NCI-H510A (cell line): Measurements from ENCODE around the gene GPA33.

ENCODE experiments used
- DNase-seq: peaks from one replicate; lab custom pipeline; 2025; lab: John Stamatoyannopoulos, UW

GPA33 gene

DNA sequence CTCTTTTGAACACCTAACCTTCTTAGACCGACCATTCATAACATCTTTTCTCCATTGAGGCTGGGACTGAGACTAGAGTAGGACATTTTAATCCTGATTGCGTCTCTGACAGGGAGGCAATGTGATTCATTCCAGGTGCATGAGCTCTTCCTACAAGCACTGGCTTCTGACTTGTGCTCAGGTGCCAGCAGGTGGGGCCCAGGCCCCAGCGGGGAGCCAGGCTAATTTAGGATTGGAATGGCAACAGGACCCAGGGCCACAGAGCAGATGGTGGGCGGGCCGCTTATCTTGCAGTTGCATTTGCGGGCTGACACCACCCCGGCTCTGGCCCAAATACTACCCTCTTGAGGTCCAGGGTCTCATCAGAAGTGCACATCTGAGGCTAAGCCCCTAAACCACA is 4.1 kb downstream of the GPA33 start:
- DNase-seq = no peak

- DNase-seq = no peak
Measured at GRCh38 chr1:167084757-167085156, 5.4 kb downstream of the GPA33 start.

DNA sequence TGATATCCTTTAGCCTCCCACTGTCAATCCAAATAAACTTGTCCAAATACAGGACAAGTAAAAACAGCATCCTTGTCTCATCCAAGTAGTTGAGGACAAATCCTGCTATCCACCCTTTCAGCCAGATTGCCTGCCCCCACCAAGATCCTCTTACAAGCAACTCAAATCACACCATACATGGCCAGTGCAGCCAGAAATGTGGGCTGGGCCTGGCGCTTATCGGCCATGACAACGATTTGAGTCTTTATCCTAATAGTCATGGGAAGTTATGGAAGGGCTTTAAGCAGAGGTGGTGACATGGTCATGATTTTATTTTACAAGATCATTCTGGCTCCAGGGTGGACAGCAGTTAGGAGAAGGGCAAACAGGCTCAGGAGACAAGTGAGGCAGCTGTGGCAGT is 6.3 kb downstream of the GPA33 start:
- DNase-seq = no peak

DNA sequence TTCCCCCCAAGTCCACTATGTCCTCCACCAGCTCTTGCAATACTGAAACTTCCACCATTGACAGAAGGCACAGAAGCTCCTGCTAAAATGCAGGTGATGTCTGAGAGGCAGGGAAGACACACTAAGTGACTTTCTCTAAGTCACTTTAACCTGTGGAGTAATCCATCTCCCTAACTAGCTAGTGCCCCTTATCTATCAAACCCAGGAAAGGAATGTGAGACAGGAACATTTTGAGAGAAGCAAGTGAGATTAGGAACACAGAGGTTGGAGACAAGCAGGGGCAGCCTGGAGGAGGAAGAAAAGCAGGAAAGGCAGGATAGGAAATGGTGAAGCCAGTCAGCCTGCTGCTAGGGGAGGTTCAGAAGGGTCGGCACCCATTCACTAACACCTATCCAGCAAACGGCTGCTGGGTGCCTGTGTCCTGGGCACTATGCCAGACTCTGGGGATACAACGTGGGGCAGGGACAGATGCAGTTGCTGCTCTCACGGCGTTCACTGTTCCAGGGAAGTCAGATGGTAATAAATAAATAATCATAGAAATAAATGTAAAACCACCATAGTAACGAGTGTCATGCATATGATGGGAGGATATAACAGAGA is 7.0 kb downstream of the GPA33 start:
- no peak for DNase-seq

GRCh38 chr1:167082511-167083027 is 7.6 kb downstream of the GPA33 start:
- DNase-seq = no peak

DNA sequence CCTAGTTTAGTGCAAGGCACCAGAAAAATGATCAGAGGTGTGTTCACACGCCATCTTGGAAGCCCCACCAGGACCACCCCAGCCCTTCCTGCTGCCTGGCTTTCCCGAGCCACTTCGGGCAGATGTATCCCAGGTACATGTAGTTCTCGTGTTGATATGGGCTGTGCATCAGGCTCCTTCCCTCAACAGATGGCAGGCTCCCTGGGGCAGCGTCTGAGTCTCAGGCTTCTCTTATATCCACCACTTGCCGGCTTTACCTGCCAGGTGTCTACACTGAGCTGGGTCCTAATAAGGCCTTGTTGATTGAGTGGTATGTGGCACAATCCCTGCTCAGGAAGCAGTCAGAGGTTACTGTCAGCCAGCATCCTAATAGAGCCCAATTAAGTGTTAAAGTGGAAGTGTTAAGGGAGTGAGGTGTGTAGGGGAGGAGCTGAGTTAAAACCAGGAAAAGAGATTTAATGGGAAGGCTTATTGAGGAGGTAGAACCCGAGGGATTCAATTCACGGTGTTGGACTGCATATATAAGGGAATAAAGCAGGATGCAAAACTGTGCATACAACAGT is 8.5 kb downstream of the GPA33 start:
- DNase-seq = peak; percentile 25

DNA sequence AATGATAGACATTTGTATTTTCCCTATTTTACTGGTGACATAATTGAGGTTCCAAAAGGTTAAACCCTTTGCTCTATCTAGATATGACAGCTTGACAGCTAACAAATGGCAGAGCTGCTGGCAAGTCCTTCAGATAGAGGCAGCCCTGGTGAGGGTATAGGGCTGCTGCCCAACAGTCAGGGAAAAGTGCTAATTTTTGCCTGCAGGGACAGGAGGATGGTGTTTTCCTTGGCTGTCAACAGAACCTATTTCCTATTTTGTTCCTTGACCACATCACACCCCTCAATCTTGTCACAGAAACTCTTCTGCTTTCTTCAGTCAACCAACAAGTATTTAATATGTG is 12.3 kb downstream of the GPA33 start:
- no peak for DNase-seq

GRCh38 chr1:167077128-167077867 is 12.9 kb downstream of the GPA33 start:
- DNase-seq = no peak

DNA sequence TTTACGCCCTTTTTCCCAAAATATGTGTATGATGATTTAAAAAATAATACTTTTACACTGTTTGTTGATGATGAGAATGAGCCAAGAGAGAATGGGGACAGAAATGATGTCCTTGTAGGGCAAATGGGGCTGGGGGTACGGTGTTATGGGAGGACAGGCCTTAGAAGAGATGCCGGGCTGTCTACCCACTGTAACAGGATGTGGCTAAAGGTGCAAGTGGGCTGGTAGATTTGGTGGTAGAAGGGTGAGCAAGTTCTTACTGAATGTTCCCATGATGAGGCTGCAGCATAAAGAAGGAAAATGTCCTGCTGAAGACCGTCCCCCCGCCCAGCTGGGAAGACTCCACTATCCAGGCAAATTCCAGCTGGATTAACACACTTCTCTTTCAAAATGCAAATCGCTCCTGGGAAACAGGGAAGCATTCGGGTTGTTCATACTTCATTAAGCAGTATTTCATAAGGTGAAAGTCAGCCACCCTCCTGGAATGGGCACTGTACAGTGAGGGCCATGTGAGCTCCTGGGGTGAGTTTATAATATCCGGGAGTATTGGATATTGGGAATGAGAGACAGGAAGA is 14.0 kb downstream of the GPA33 start:
- no peak for DNase-seq

DNA sequence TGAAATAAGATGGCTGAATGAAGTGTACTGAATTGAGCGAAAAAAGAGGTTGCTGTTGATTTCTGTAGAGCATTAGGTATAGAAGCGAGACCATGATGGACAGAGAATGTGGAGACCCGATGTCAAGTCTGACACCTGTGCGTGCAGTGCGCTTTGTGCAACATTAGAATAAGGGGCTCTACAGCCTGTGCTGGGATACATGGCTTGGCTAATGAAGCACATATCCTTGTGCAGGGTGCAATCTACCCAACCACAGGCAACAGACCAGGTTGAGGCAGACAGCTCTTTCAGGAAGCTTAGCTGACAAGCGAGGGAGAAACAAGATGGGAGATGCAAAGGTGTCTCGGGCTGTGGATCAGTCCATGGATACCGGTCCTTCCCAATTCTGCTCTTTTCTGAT is 18.9 kb downstream of the GPA33 start:
- DNase-seq = no peak

- no peak for DNase-seq
Measured at GRCh38 chr1:167068761-167069160, 21.4 kb downstream of the GPA33 start.

- no peak for DNase-seq
Measured at GRCh38 chr1:167067904-167068303, 22.3 kb downstream of the GPA33 start.

- peak; percentile 25 for DNase-seq
Measured at GRCh38 chr1:167066333-167067122, 23.6 kb downstream of the GPA33 start.

- DNase-seq = no peak
Measured at GRCh38 chr1:167065471-167065870, 24.7 kb downstream of the GPA33 start.

DNA sequence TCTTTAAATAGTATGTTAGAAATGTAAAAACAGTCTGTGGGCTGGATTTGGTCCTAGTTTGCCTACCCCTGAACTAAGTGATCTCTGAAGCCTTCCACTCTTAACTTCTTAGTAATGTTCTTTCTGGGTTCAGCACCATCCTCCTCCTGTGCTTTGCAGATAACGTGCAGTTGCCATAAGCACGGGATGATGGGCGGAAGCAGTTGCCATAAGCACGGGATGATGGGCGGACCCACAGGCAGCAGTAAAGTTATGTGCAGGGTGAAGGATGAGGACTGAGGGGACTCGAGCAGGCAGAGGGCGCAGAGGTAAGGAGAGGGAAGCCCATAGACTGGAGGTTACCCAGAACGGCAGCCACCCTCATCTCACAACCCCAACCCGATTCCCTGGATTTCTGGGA is 25.6 kb downstream of the GPA33 start:
- DNase-seq = no peak

DNA sequence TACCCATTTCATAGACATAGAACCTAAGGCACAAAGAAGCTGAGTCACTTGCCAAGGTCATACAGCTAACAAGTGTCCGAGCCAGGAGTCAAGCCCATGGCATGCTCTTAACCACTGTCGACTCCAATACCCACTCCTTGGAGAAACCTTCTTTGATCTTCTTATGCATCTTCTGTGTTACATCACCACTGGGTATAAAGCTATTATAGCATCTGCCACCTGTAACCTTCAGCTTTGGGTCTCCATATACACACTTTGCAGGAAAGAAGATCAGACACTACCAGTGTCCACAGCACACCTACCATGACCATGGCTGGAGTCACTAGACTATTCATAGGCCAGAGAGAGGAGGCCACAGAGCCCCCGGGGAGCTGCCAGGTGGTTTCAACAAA is 29.1 kb downstream of the GPA33 start:
- no peak for DNase-seq

DNA sequence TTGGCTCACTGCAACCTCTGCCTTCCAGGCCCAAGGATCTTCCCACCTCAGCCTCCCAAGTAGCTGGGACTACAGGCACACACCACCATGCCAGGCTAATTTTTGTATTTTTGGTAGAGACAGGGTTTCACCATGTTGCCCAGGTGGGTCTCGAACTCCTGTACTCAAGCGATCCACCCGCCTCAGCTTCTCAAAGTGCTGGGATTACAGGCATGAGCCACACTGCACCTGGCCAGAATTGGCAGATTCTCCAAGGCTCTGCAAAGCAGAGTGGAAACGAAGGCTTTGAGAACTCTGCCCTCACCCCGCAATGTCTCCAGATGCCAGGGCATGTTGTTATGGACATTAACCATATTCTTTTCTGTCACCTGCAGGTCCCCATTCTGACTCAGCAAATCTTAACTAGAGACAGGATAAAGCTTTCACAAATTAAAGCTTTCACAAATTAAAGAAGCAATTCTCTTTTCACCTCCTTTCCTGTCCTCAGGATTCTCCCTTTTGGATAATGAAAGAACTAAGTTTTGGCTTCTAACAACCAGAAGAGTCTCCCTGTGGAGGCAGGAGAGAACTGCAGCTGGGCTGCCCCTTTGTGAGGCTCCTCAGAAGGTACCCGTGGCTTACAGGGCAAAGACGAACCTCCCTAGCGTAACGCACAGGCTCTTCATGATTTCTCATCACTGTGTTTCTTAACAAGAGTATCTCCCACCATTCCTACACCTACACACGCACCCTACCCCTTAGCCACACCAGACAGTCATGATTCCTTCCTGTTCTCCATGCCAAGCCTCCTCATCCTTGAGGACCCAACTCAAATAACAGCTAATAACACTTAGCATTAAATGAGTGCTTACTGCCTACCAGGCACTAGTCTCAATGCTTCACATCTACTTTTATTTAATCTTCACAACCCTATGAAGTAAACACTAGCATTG is 29.8 kb downstream of the GPA33 start:
- DNase-seq = no peak

GRCh38 chr1:167059809-167060107 is 30.4 kb downstream of the GPA33 start:
- no peak for DNase-seq

DNA sequence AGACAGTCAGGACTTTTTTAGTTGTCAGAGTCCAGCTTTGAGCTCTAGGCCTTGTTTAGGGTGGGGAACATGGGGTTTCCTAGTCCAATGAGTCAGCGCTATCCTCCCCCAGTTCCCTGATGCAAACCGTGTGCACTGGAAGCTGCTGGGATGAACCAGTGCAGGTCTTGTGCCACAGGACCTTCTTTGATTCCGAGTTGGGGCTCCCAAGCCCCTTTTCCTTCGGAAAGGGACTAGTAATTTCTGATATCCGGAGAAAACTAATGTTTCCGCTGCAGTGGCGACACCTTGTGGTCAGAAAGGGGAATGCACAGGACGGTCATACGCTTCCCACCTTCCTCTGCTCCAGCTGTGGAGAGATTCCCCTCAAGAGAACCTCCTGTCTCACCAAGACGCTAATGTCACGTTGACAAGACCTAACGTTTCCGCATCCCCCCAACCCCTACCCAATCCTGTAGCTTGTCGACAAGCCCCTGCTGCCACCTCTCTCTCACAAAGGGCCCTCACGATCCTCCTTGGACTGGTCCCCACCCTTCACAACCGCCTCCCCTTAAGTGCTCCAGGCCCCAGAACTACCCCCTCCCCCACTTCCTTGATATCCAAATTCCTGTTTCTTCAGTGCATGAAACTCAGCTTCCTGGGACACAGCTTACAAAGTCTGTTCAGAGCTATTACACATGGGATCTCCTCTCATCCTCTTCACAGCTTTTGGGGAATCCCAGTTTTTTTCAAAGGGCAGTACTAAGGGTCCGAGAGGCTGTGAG is 30.9 kb downstream of the GPA33 start:
- no peak for DNase-seq

DNA sequence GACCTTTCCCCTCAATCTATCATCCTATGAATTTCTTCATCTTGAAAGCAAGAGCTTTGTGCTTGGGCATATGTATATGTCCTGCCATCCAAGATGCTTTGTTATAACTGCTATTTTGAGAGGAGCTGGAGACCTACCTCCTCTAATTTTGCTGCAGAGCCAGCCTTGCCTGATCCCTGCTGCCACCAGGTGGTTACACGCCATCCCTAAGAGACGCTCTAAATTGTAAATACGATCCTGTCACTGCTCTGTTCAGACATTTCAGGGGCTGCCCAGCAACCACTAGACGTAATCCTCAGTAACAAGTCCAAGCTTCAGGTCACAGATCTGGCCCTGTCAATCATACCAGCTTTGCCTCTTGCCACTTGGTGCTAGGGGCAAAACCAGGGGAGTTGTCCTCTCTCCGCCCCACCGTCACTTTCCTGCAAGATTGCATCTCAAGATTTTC is 32.9 kb downstream of the GPA33 start:
- peak; percentile 39 for DNase-seq
